ENCODE results near the gene DENND2A. TPM values are rescaled to one million over a fixed set of nuclear protein-coding genes. Genes with fewer than 3 reads are reported as not detected.

The DENND2A gene
- total RNA-seq, 6 donors from 2014 or later: 4.1 to 27.8 (median 12.1) TPM

DNA sequence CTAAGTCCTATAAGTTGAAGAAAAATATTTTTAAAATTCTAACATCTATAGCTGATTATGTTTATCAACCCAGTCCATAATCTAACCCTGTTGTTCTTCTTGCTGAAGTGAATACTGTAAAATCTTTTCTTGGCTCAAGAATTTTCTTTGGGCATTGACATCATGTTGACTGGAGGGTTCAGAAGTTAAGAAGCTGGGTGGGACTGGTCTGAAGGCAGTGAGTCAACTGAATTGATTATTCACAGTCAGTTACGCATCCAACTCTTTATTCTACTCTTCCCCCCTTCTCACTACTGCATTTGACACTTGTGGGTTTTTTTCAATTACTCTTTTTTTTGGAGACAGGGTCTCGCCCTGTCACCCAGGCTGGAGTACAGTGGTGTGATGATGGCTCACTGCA is 31.0 kb downstream of the DENND2A start:
- no peak overlapping the region for H3K4me3 ChIP-seq
- WGBS, 2 donors: 81 to 90% methylated on average over 2 of the region's 2 CpGs

GRCh38 chr7:140607441-140607989 is 33.1 kb downstream of the DENND2A start:
- H3K27ac ChIP-seq: peak overlapping the region in 2 of 4 donors; percentile 9 to 21

More for the DNA sequence above, 31.0 kb downstream of the DENND2A start:
- Histone ChIP-seq H3K4me1 (peaks cover 0 to 9% (median 6%) of the 10 kb centered on the region in 4 donors), H3K27ac (no peak overlapping the region), H3K36me3 (no peaks in the 10 kb centered on the region), H3K27me3 (no peaks in the 10 kb centered on the region), H3K9me3 (no peaks in the 10 kb centered on the region)
- peak in 1 of 2 donors; percentile 82 for ATAC-seq (ENCODE audit: low FRiP score in 2 of 2)
- TF ChIP-seq POLR2AphosphoS5 (IDR thresholded peaks at IDR 0.05) (no peak), POLR2A (IDR thresholded peaks at IDR 0.05) (no peak), EP300 (IDR thresholded peaks at IDR 0.05) (no peak)
- TF ChIP-seq, protein P1, sequence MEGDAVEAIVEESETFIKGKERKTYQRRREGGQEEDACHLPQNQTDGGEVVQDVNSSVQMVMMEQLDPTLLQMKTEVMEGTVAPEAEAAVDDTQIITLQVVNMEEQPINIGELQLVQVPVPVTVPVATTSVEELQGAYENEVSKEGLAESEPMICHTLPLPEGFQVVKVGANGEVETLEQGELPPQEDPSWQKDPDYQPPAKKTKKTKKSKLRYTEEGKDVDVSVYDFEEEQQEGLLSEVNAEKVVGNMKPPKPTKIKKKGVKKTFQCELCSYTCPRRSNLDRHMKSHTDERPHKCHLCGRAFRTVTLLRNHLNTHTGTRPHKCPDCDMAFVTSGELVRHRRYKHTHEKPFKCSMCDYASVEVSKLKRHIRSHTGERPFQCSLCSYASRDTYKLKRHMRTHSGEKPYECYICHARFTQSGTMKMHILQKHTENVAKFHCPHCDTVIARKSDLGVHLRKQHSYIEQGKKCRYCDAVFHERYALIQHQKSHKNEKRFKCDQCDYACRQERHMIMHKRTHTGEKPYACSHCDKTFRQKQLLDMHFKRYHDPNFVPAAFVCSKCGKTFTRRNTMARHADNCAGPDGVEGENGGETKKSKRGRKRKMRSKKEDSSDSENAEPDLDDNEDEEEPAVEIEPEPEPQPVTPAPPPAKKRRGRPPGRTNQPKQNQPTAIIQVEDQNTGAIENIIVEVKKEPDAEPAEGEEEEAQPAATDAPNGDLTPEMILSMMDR (IDR thresholded peaks at IDR 0.05): no peak
- DNase-seq: no peak

GRCh38 chr7:140605337-140605736 is 35.3 kb downstream of the DENND2A start:
- Histone ChIP-seq H3K9me3 (no peaks in the 10 kb centered on the region), H3K36me3 (no peaks in the 10 kb centered on the region), H3K4me3 (no peak overlapping the region), H3K27ac (peak overlapping the region in 1 of 4 donors; percentile 42), H3K27me3 (no peaks in the 10 kb centered on the region), H3K4me1 (peaks cover 0 to 6% (median 2%) of the 10 kb centered on the region in 4 donors)
- DNase-seq: no peak
- WGBS, 2 donors: 84 to 93% methylated on average over 5 of the region's 5 CpGs
- ATAC-seq (ENCODE audit: low FRiP score in 2 of 2): no peak
- TF ChIP-seq EP300 (IDR thresholded peaks at IDR 0.05): no peak
- no peak for TF ChIP-seq POLR2A (IDR thresholded peaks at IDR 0.05)
- TF ChIP-seq POLR2AphosphoS5 (IDR thresholded peaks at IDR 0.05): no peak
- TF ChIP-seq, protein P1 (IDR thresholded peaks at IDR 0.05): no peak

More at GRCh38 chr7:140607441-140607989, 33.1 kb downstream of the DENND2A start:
- Histone ChIP-seq H3K4me3 (no peak overlapping the region), H3K4me1 (peaks cover 0 to 9% (median 6%) of the 10 kb centered on the region in 4 donors), H3K9me3 (no peaks in the 10 kb centered on the region), H3K36me3 (no peaks in the 10 kb centered on the region), H3K27me3 (no peaks in the 10 kb centered on the region)
- peak in 1 of 2 donors; percentile 48 for DNase-seq
- TF ChIP-seq POLR2A (IDR thresholded peaks at IDR 0.05): no peak
- TF ChIP-seq POLR2AphosphoS5 (IDR thresholded peaks at IDR 0.05): no peak
- TF ChIP-seq, protein P1 (IDR thresholded peaks at IDR 0.05): no peak
- TF ChIP-seq EP300 (IDR thresholded peaks at IDR 0.05): no peak
- WGBS, 2 donors: 48 to 68% methylated on average over 6 to 7 of the region's 7 CpGs
- ATAC-seq (ENCODE audit: low FRiP score in 2 of 2): peak; percentile 73 to 83

DNA sequence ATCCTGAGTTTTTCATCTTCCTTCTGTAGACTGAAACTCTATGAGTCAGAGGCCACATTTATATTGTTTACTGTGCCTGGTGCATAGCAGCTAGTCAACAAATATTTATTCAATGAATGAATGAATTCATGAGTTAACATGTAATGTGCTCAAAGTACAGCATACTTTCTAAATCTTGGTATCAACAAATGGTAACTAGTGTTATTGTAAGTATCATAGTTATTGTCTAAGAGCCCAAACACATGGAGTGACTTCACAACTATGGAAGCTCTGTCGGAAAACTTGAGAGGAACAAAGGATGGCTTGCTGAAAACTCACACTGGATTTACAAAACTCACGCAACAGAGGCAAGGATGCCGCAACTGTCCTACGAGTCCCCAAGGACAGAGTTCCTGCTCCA is 35.9 kb downstream of the DENND2A start:
- WGBS, 2 donors: 92 to 94% methylated on average over 4 of the region's 4 CpGs
- no peak overlapping the region for H3K4me3 ChIP-seq
- H3K27ac ChIP-seq: peak overlapping the region in 1 of 4 donors; percentile 42
- H3K36me3 ChIP-seq: no peaks in the 10 kb centered on the region
- peaks cover 0 to 6% (median 2%) of the 10 kb centered on the region in 4 donors for H3K4me1 ChIP-seq
- no peak for DNase-seq
- H3K27me3 ChIP-seq: no peaks in the 10 kb centered on the region
- ATAC-seq (ENCODE audit: low FRiP score in 2 of 2): peak in 1 of 2 donors; percentile 25
- TF ChIP-seq POLR2AphosphoS5 (IDR thresholded peaks at IDR 0.05) (no peak), EP300 (IDR thresholded peaks at IDR 0.05) (no peak), POLR2A (IDR thresholded peaks at IDR 0.05) (no peak)
- TF ChIP-seq, protein P1 (IDR thresholded peaks at IDR 0.05): no peak
- H3K9me3 ChIP-seq: no peaks in the 10 kb centered on the region

DNA sequence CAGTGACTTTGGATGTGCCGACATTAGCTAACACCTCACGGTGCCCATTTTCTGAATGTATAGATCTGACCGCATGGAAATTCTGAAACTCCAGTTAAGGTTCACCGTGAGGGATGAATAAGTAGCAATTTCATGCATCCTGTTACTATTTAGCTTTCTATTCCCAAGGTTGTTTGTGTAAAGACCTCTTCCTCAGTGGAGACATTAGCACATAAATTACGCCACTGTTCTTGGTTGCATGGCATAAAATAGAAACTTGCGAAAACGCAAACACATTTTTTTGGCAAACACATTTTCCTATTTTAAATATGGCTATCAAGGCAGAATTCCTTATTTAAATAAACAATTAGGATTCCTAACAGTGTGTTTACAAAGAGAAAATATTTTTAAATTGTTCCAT is 36.5 kb downstream of the DENND2A start:
- no peak for TF ChIP-seq EP300 (IDR thresholded peaks at IDR 0.05)
- TF ChIP-seq, protein P1 (IDR thresholded peaks at IDR 0.05): no peak
- no peak for TF ChIP-seq POLR2AphosphoS5 (IDR thresholded peaks at IDR 0.05)
- no peak for TF ChIP-seq POLR2A (IDR thresholded peaks at IDR 0.05)
- WGBS, 2 donors: 75 to 77% methylated on average over 7 of the region's 7 CpGs

More for the DNA sequence above, 36.5 kb downstream of the DENND2A start:
- no peak for DNase-seq
- ATAC-seq (ENCODE audit: low FRiP score in 2 of 2): no peak
- no peak overlapping the region for H3K27ac ChIP-seq
- no peak overlapping the region for H3K4me3 ChIP-seq
- H3K27me3 ChIP-seq: no peaks in the 10 kb centered on the region
- no peaks in the 10 kb centered on the region for H3K9me3 ChIP-seq
- H3K36me3 ChIP-seq: no peaks in the 10 kb centered on the region
- peaks cover 0 to 6% (median 2%) of the 10 kb centered on the region in 4 donors for H3K4me1 ChIP-seq
